Thyroid gland (tissue), 4 donors: ENCODE measurements around the gene POLR3G.

Experiments
- CTCF ChIP-seq, 6 experiments: fragments of 200-600 bp in 3 of 6; fragments of 450-650 bp in 3 of 6; sonication (generic) in 3 of 6; IDR thresholded peaks; one replicate each; pipeline ENCODE4 v1.5.1; 2016 to 2019; ENCODE audit warnings: antibody characterized with exemption in 6 of 6, mild to moderate bottlenecking in 2 of 6, inconsistent platforms in 1 of 6, moderate library complexity in 1 of 6
- POLR2A ChIP-seq, 2 donors: fragments of 450-650 bp; IDR thresholded peaks; one replicate each; pipeline ENCODE4 v1.6.1; 2017; ENCODE audit warnings: antibody characterized with exemption in 2 of 2, mild to moderate bottlenecking in 2 of 2, moderate library complexity in 1 of 2

- TF ChIP-seq CTCF (IDR thresholded peaks at IDR 0.05) (no peak), POLR2A (IDR thresholded peaks at IDR 0.05) (no peak)
Observed at GRCh38 chr5:90562341-90562740, 87.7 kb downstream of the POLR3G start.
